Psoas muscle (tissue), 8 donors: ENCODE data around the gene DHRS11. TPM values are rescaled to one million over a fixed set of nuclear protein-coding genes. Genes with fewer than 3 reads are reported as not detected.

ENCODE experiments used
- ATAC-seq, 4 donors: fragments of 200-7000 bp; cut with Tn5 transposase; one replicate each; pipeline ENCODE4 v1.9.1; 2020; ENCODE audit warnings: moderate library complexity in 3 of 4, mild to moderate bottlenecking in 2 of 4
- DNase-seq, 2 donors: peaks; one replicate each; pipeline ENCODE4 v3.0.0-alpha.2; 2020
- H3K27ac ChIP-seq: fragments of 200-600 bp; one replicate; pipeline ENCODE4 v1.8.0; 2022
- H3K27me3 ChIP-seq, 3 donors: fragments of 200-600 bp in 1 of 3; one replicate each; pipeline versions ENCODE4 v1.6.1 to v1.8.0; 2013 to 2022; ENCODE audit warnings: low read length in 2 of 3, mild to moderate bottlenecking in 2 of 3, moderate library complexity in 1 of 3; ENCODE audit not compliant: insufficient read depth in 3 of 3
- H3K36me3 ChIP-seq, 2 donors: fragments of 200-600 bp in 1 of 2; one replicate each; pipeline versions ENCODE4 v1.6.1 to v1.8.0; 2013 to 2022; ENCODE audit warnings: low read depth in 1 of 2, mild to moderate bottlenecking in 1 of 2, moderate library complexity in 1 of 2; ENCODE audit not compliant: insufficient read depth in 1 of 2
- H3K4me1 ChIP-seq: fragments of 200-600 bp; one replicate; pipeline ENCODE4 v1.8.0; 2022
- H3K4me3 ChIP-seq: fragments of 200-600 bp; one replicate; pipeline ENCODE4 v1.8.0; 2022; ENCODE audit warnings: mild to moderate bottlenecking
- H3K9me3 ChIP-seq: fragments of 200-600 bp; one replicate; pipeline ENCODE4 v1.8.0; 2022
- CTCF ChIP-seq: fragments of 200-600 bp; IDR thresholded peaks from one replicate; pipeline ENCODE4 v1.8.0; 2022; ENCODE audit warnings: antibody characterized with exemption
- WGBS, 3 donors: extraction: QIAGEN DNeasy Blood & Tissue Kit; methylation state at CpG; one replicate each; pipeline versions ENCODE4 v1.1.6 to v1.1.7; 2013; 5-methylcytosine and 5-hydroxymethylcytosine counted together
- intact Hi-C, 2 donors: fragments of 100-400 bp; cut with DNase I; formaldehyde crosslinking; loops; one replicate each; pipeline versions ENCODE4 v1.11.0 to v1.14.2; 2022
- polyA plus RNA-seq, 3 donors: library from polyadenylated mRNA; stranded (reverse); fragments of 200-250 nt; gene quantifications; one replicate each; pipeline ENCODE4 v1.2.3, GENCODE V29; 2013
- total RNA-seq, 4 donors: library from RNA; stranded (reverse); fragmentation: NEBNext Ultra II Directional in 2 of 4; extraction: Animal tissue kit (Norgen Biotek cat#: 25700) in 2 of 4; gene quantifications; one replicate each; pipeline versions ENCODE4 v1.2.1 to v1.2.4, GENCODE V29; 2021 to 2023
- donor health status: healthy with polysubstance abuse.
- donor health status: DM: no; HTN: no; CAD: no; lungs with moderate emphysema.
- donor health status: Bipolar disorder and iron deficiency.
- donor health status: healthy.
- donor health status: DM: yes; HTN: yes; CAD: no.
- donor health status: DM: no; HTN: no; CAD: no.
- donor health status: DM: no; HTN: no; CAD: no.
- donor health status: DM: yes; HTN: yes; CAD: no.

Gene DHRS11
- total and polyA plus RNA-seq, 7 donors: 9.4 to 20.5 (median 14.5) TPM

- Histone ChIP-seq H3K4me1 (peaks cover 21% of the 10 kb centered on the region), H3K4me3 (no peak overlapping the region), H3K27me3 (no peaks in the 10 kb centered on the region), H3K27ac (no peak overlapping the region), H3K36me3 (peaks cover 0 to 4% of the 10 kb centered on the region in 2 donors), H3K9me3 (no peaks in the 10 kb centered on the region)
- TF ChIP-seq CTCF: no peak
- WGBS, 3 donors: 86 to 92% (median 88%) methylated on average over 6 of the region's 6 CpGs
- no peak for ATAC-seq
- DNase-seq: no peak
- intact Hi-C loops: no loop called here
Measured at GRCh38 chr17:36597226-36597625, 5.5 kb downstream of the DHRS11 start.

GRCh38 chr17:36597866-36598777, 6.4 kb downstream of the DHRS11 start:
- ATAC-seq (no peak), DNase-seq (no peak)
- H3K9me3 ChIP-seq: no peaks in the 10 kb centered on the region
- 84 to 92% (median 91%) methylated on average over 11 of the region's 11 CpGs for WGBS, 3 donors
- intact Hi-C loops: no loop called here
- peaks cover 0 to 4% of the 10 kb centered on the region in 2 donors for H3K36me3 ChIP-seq
- H3K4me3 ChIP-seq: no peak overlapping the region
- H3K27me3 ChIP-seq: no peaks in the 10 kb centered on the region
- TF ChIP-seq CTCF: no peak
- H3K27ac ChIP-seq: no peak overlapping the region
- H3K4me1 ChIP-seq: peaks cover 16% of the 10 kb centered on the region

- no peaks in the 10 kb centered on the region for H3K9me3 ChIP-seq
- no peak overlapping the region for H3K27ac ChIP-seq
- no peaks in the 10 kb centered on the region for H3K27me3 ChIP-seq
- no peak overlapping the region for H3K4me3 ChIP-seq
- 89 to 93% (median 90%) methylated on average over 13 of the region's 13 CpGs for WGBS, 3 donors
- intact Hi-C loops: no loop called here
- H3K36me3 ChIP-seq: peaks cover 0 to 6% of the 10 kb centered on the region in 2 donors
- DNase-seq: no peak
- no peak for ATAC-seq
- no peak for TF ChIP-seq CTCF
- peaks cover 11% of the 10 kb centered on the region for H3K4me1 ChIP-seq
Measured at GRCh38 chr17:36598951-36599401, 7.3 kb downstream of the DHRS11 start.

GRCh38 chr17:36599546-36600250, 8.0 kb downstream of the DHRS11 start:
- 89 to 95% (median 92%) methylated on average over 11 of the region's 11 CpGs for WGBS, 3 donors
- Histone ChIP-seq H3K27me3 (no peaks in the 10 kb centered on the region), H3K36me3 (peaks cover 0 to 8% of the 10 kb centered on the region in 2 donors), H3K4me1 (peaks cover 14% of the 10 kb centered on the region), H3K27ac (no peak overlapping the region), H3K4me3 (no peak overlapping the region), H3K9me3 (no peaks in the 10 kb centered on the region)
- intact Hi-C loops: loop anchor here (5.0 kb wide), 2 partner anchors 62 to 773 kb away; no protein-coding TSS in a partner anchor
- TF ChIP-seq CTCF: no peak
- no peak for DNase-seq
- no peak for ATAC-seq
